HEK293T (cell line): ENCODE data around the gene DOCK1.
A peak's percentile ranks its signal among the peaks of the same experiment; 100 is the strongest.

Source experiments
- CTCF ChIA-PET: fragments of 350-600 bp; formaldehyde crosslinking; extraction: SDS; loops from one replicate; lab custom pipeline; 2021; ENCODE audit warnings: antibody characterized with exemption, inconsistent platforms; lab: Yijun Ruan, JAX
- POLR2A ChIA-PET: fragments of 350-600 bp; formaldehyde crosslinking; extraction: SDS; loops from one replicate; lab custom pipeline; 2020; ENCODE audit warnings: antibody characterized with exemption, inconsistent platforms; lab: Yijun Ruan, JAX
- DNase-seq: peaks from one replicate; pipeline ENCODE4 v3.0.0; 2012; ENCODE audit warnings: mixed read lengths; ENCODE audit errors: extremely low spot score
- ARNT ChIP-seq: fragments of 450-650 bp; IDR thresholded peaks from 2 replicates; pipeline ENCODE4 v1.6.1; 2017; ENCODE audit warnings: mild to moderate bottlenecking
- BHLHE40 ChIP-seq: fragments of 450-650 bp; IDR thresholded peaks from 2 replicates; pipeline ENCODE4 v1.6.1; 2016; ENCODE audit warnings: mild to moderate bottlenecking, moderate library complexity, borderline replicate concordance
- CTBP1 ChIP-seq: fragments of 450-650 bp; IDR thresholded peaks from 2 replicates; pipeline ENCODE4 v1.6.1; 2016; ENCODE audit warnings: borderline replicate concordance
- ELF4 ChIP-seq: fragments of 450-650 bp; IDR thresholded peaks from 2 replicates; pipeline ENCODE4 v1.6.1; 2017; ENCODE audit warnings: antibody characterized with exemption
- FOXA1 ChIP-seq: fragments of 450-650 bp; IDR thresholded peaks from 2 replicates; pipeline ENCODE4 v1.6.1; 2016; ENCODE audit warnings: mild to moderate bottlenecking
- FOXK2 ChIP-seq: fragments of 450-650 bp; IDR thresholded peaks from 2 replicates; pipeline ENCODE4 v1.6.1; 2016; ENCODE audit warnings: mild to moderate bottlenecking
- FOXM1 ChIP-seq: fragments of 450-650 bp; IDR thresholded peaks from 2 replicates; pipeline ENCODE4 v1.6.1; 2017; ENCODE audit warnings: mild to moderate bottlenecking, borderline replicate concordance
- HDGF ChIP-seq: fragments of 450-650 bp; IDR thresholded peaks from 2 replicates; pipeline ENCODE4 v1.6.1; 2017; ENCODE audit warnings: antibody characterized with exemption, borderline replicate concordance
- L3MBTL2 ChIP-seq: fragments of 450-650 bp; conservative IDR thresholded peaks from 2 replicates; pipeline ENCODE4 v1.6.1; 2016; ENCODE audit warnings: mild to moderate bottlenecking
- LEF1 ChIP-seq: fragments of 450-650 bp; IDR thresholded peaks from 2 replicates; pipeline ENCODE4 v1.6.1; 2017; ENCODE audit warnings: mild to moderate bottlenecking, borderline replicate concordance
- NFRKB ChIP-seq: fragments of 450-650 bp; IDR thresholded peaks from 2 replicates; pipeline ENCODE4 v1.6.1; 2016; ENCODE audit warnings: mild to moderate bottlenecking, moderate library complexity
- PKNOX1 ChIP-seq: fragments of 450-650 bp; IDR thresholded peaks from 2 replicates; pipeline ENCODE4 v1.6.1; 2016
- SP1 ChIP-seq: fragments of 450-650 bp; IDR thresholded peaks from 2 replicates; pipeline ENCODE4 v1.6.1; 2017
- SUZ12 ChIP-seq: fragments of 450-650 bp; IDR thresholded peaks from 2 replicates; pipeline ENCODE4 v1.6.1; 2016; ENCODE audit warnings: mild to moderate bottlenecking
- TARDBP ChIP-seq: fragments of 450-650 bp; IDR thresholded peaks from 2 replicates; pipeline ENCODE4 v1.6.1; 2016
- ZNF384 ChIP-seq: fragments of 450-650 bp; IDR thresholded peaks from 2 replicates; pipeline ENCODE4 v1.6.1; 2016

Gene DOCK1

DNA sequence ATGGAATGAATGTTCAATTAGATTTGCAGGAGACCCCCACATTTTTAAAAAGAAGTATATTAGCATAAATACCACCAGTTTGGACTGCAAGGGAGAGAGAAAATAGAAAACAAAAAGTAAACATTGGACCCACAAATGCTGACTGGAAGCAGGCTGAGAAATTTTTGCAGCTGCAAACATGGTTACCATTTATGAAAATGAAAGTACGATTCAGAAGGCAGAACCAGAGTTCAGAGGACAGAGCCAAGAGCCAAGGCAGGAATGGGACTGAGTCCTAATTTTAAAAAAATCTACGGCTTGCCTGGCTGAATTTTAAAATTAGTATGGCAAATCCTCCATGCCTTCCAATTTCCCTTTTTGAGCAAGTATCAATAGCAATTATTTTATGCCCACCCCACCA is 569.3 kb downstream of the DOCK1 start:
- ChIA-PET CTCF (interaction anchor here (0.5 kb wide), 1 partner anchor 86 kb away, joined by 3 read pairs; no protein-coding TSS in a partner anchor), POLR2A (no interaction called here)
- TF ChIP-seq FOXM1 (no peak), HDGF (no peak), ARNT (no peak), CTBP1 (no peak), FOXA1 (no peak), ZNF384 (no peak), BHLHE40 (no peak), FOXK2 (no peak), TARDBP (no peak), ELF4 (no peak), SUZ12 (no peak), L3MBTL2 (no peak), SP1 (no peak), PKNOX1 (no peak), LEF1 (no peak), NFRKB (no peak)
- no peak for DNase-seq

- POLR2A ChIA-PET, result no interaction called here
- DNase-seq, result peak; percentile 32
- CTCF ChIA-PET, result no interaction called here
- TF ChIP-seq FOXK2 (no peak), FOXA1 (no peak)
These were observed 580.1 kb downstream of the DOCK1 start for GRCh38 chr10:127485153-127485857.

DNA sequence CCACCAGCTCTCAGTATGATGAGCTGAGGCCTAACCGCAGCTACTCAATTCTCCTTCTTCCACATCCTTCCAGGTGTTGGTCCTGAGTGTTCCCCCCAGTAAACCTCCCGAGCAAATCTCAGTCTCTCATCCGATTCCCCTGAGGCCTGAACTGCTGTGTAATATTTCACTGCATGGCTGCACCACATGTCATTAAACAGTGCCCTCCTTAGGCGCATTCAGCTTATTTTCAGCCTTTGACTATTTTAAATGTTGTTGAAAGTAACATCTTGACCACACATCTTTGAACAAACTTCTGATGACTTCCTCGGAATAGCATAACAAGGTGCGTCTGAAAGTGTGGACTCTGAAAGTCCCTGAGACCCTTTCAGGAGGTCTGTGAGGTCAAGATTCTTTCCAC is 581.1 kb downstream of the DOCK1 start:
- ChIA-PET POLR2A (no interaction called here), CTCF (no interaction called here)
- TF ChIP-seq ARNT (no peak), BHLHE40 (no peak), TARDBP (no peak), LEF1 (no peak), FOXA1 (no peak), PKNOX1 (no peak), SUZ12 (no peak), ZNF384 (no peak), ELF4 (no peak), FOXK2 (no peak), FOXM1 (no peak), SP1 (no peak), L3MBTL2 (no peak), CTBP1 (no peak), HDGF (no peak), NFRKB (no peak)
- no peak for DNase-seq

- no peak for TF ChIP-seq ARNT
- no peak for TF ChIP-seq LEF1
- TF ChIP-seq ZNF384, result no peak
- TF ChIP-seq SP1, result no peak
- no peak for TF ChIP-seq NFRKB
- TF ChIP-seq SUZ12, result no peak
- no peak for TF ChIP-seq PKNOX1
- TF ChIP-seq ELF4, result no peak
- no peak for TF ChIP-seq FOXK2
- no peak for TF ChIP-seq CTBP1
- no peak for TF ChIP-seq L3MBTL2
- no peak for TF ChIP-seq FOXA1
- no peak for TF ChIP-seq BHLHE40
- no peak for TF ChIP-seq HDGF
- no peak for TF ChIP-seq FOXM1
- no peak for TF ChIP-seq TARDBP
- ChIA-PET CTCF (interaction anchor here (0.9 kb wide), 1 partner anchor 12 kb away, joined by 3 read pairs; no protein-coding TSS in a partner anchor), POLR2A (no interaction called here)
- DNase-seq, result peak; percentile 45
These were observed 587.5 kb downstream of the DOCK1 start for GRCh38 chr10:127492607-127493250.

DNA sequence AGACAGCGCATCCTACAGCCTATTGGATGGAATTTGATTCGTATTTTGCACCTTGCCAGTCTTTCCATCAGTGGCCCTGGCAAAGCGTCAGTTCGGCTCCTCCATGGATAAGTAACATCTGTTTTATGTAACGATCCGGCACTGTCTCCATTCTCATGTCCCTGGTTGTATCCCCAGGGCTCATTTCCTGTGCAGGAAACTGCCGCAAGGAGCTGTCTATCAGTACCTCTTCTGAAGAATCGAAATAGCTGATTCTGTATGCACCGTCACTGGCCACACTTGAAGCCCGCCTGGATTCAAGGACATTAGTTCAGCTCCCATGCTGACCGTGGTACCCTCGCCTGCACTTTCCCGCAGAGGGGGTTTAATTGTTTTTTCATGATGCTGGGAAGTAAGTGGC is 590.8 kb downstream of the DOCK1 start:
- no peak for TF ChIP-seq ZNF384
- no peak for TF ChIP-seq SUZ12
- TF ChIP-seq FOXM1, result no peak
- TF ChIP-seq TARDBP, result no peak
- no peak for TF ChIP-seq SP1
- TF ChIP-seq ELF4, result no peak
- CTCF ChIA-PET, result no interaction called here
- POLR2A ChIA-PET, result no interaction called here
- DNase-seq, result no peak

DNA sequence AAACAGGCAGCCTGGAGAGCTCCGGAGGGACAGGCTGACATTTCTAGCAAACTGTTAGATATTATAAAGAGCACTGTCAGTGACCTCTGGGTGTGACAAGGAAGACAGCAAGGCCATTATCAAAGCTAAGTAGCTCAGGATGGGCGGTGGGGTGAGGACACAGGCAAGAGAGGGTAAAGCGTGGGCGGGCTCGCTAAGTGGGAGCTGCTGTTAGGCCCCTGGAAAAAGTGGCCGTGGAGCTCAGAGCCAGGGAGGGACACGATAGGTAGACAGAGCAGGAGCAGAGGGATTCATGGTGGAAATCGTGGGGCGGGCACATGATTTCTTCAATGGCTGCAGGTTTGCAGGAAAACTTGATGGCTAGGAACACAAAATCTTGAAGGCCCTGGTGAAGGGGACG is 592.5 kb downstream of the DOCK1 start:
- no peak for TF ChIP-seq ELF4
- TF ChIP-seq L3MBTL2, result no peak
- DNase-seq, result no peak
- POLR2A ChIA-PET, result no interaction called here
- CTCF ChIA-PET, result no interaction called here
